Fibroblast of lung (primary cell): Measurements from ENCODE around the gene HMG20A. TPM values are rescaled to one million over a fixed set of nuclear protein-coding genes. Genes with fewer than 3 reads are reported as not detected.

ENCODE experiments used
- DNase-seq, 2 donors: peaks; one replicate each; pipeline versions ENCODE4 v3.0.0 to v3.0.0-alpha.2; 2010; ENCODE audit warnings: low read depth in 2 of 2
- H2AFZ ChIP-seq: 2 replicates; pipeline ENCODE4 v1.5.1; 2012; ENCODE audit warnings: low read length, control low read depth, inconsistent platforms
- H3K27ac ChIP-seq: 2 replicates; pipeline ENCODE4 v1.5.1; 2011; ENCODE audit warnings: low read length, control low read depth; ENCODE audit not compliant: insufficient read depth
- H3K27me3 ChIP-seq: 2 replicates; pipeline ENCODE4 v1.5.1; 2011; ENCODE audit warnings: mild to moderate bottlenecking, low read length; ENCODE audit not compliant: control insufficient read depth, insufficient read depth
- H3K36me3 ChIP-seq: 2 replicates; pipeline ENCODE4 v1.5.1; 2011; ENCODE audit warnings: low read length; ENCODE audit not compliant: control insufficient read depth, insufficient read depth
- H3K4me1 ChIP-seq: 2 replicates; pipeline ENCODE4 v1.5.1; 2011; ENCODE audit warnings: low read length; ENCODE audit not compliant: control insufficient read depth, insufficient read depth; ENCODE audit errors: extremely low read depth
- H3K4me2 ChIP-seq: 2 replicates; pipeline ENCODE4 v1.5.1; 2011; ENCODE audit warnings: low read length, control low read depth; ENCODE audit not compliant: insufficient read depth; ENCODE audit errors: extremely low read depth
- H3K4me3 ChIP-seq, 4 experiments: fragments of 200-600 bp in 1 of 4; sonication (generic) in 1 of 4; replicated peaks in 1 of 4; 2 replicates each; pipeline ENCODE4 v1.5.1; 2011 to 2016; ENCODE audit warnings: low read length in 4 of 4, low read depth in 3 of 4, mild to moderate bottlenecking in 3 of 4, control low read depth in 2 of 4, inconsistent platforms in 1 of 4, mixed read lengths in 1 of 4; ENCODE audit not compliant: insufficient read depth in 1 of 4; ENCODE audit errors: control extremely low read depth in 1 of 4
- H3K79me2 ChIP-seq: 2 replicates; pipeline ENCODE4 v1.5.1; 2012; ENCODE audit warnings: mild to moderate bottlenecking, low read length, inconsistent platforms; ENCODE audit not compliant: control insufficient read depth, insufficient read depth
- H3K9ac ChIP-seq: 2 replicates; pipeline ENCODE4 v1.5.1; 2011; ENCODE audit warnings: mild to moderate bottlenecking, low read length, control low read depth; ENCODE audit not compliant: insufficient read depth
- H3K9me3 ChIP-seq: 2 replicates; pipeline ENCODE4 v1.5.1; 2012; ENCODE audit warnings: low read depth, low read length; ENCODE audit not compliant: control insufficient read depth, insufficient read depth
- H4K20me1 ChIP-seq: 2 replicates; pipeline ENCODE4 v1.5.1; 2011; ENCODE audit warnings: low read length; ENCODE audit not compliant: control insufficient read depth, insufficient read depth; ENCODE audit errors: extremely low read depth
- CTCF ChIP-seq, 2 donors: IDR thresholded peaks in 1 of 2; conservative IDR thresholded peaks in 1 of 2; 1 replicate in 1 of 2; 2 replicates in 1 of 2; pipeline ENCODE4 v1.5.1; 2011 to 2012; ENCODE audit warnings: low read length in 2 of 2, control low read depth in 1 of 2, inconsistent platforms in 1 of 2, low read depth in 1 of 2, mild to moderate bottlenecking in 1 of 2
- EZH2 ChIP-seq: IDR thresholded peaks from 2 replicates; pipeline ENCODE4 v1.5.1; 2012; ENCODE audit warnings: low read length, control low read depth, mild to moderate bottlenecking; ENCODE audit errors: missing control alignments
- polyA plus RNA-seq, 2 donors: library from polyadenylated mRNA; depleted of rRNA in 1 of 2; stranded (reverse) in 1 of 2; unstranded in 1 of 2; fragments of >200 nt; gene quantifications; 2 replicates each; pipeline ENCODE4 v1.2.1, GENCODE V29; 2011 to 2012; ENCODE audit warnings: missing spikeins in 1 of 2
- total RNA-seq: library from RNA; depleted of rRNA; stranded (reverse); fragments of >200 nt; gene quantifications from 2 replicates; pipeline ENCODE4 v1.2.1, GENCODE V29; 2014

The HMG20A gene
- total and polyA plus RNA-seq, 2 donors (not counting 1 experiment from before 2014, with no cell fraction given) = 26.3 to 38.0 TPM

DNA sequence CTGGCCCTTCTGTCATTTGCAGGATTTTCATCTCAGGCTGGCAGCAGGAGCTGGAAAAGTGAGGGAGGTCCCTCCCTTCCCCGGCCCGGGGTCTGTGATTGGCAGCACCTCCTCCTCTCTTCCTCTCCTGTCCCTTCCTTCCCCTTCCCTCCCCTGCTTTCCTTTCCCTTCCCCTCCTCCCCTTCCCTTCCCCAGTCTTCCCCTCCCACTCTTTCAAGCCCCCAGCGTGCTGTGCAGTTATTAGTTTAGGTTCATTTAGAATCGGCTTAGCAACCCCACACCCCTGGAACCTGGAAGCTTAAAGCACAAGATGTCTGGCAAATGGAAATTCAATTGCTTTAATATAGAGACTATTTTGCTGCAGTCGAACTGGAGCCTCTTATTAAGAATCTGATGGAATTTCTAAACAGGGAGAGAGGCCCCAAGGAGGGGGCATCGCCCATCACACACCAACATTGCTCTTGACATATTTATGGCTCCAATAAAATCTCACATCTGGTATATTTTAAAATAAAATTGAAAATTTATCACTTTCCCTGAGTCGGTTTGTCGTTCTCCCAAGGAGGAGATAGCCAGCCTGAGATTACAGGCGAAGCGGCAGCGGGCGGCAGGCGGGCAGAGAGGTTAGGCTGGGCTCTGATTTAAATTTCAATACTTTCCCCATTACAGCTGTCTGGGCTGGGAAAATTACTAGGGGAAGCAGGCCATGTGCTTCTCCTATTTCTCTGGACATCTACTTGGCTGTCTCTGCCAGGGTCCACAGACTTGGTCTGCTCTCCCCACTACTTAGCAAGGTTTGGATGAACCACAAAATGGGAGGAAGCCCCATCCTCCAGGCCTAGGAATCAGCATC lies 113.1 kb downstream of the HMG20A start:
- H3K4me2 ChIP-seq = no peak overlapping the region

More for the DNA sequence above, 113.1 kb downstream of the HMG20A start:
- no peak for DNase-seq
- no peaks in the 10 kb centered on the region for H3K36me3 ChIP-seq
- no peak overlapping the region for H3K9ac ChIP-seq
- H3K4me1 ChIP-seq = no peaks in the 10 kb centered on the region
- no peaks in the 10 kb centered on the region for H3K9me3 ChIP-seq
- peaks cover 12% of the 10 kb centered on the region for H3K27me3 ChIP-seq
- H3K27ac ChIP-seq = no peak overlapping the region
- H3K79me2 ChIP-seq = no peaks in the 10 kb centered on the region
- H4K20me1 ChIP-seq = no peaks in the 10 kb centered on the region
- TF ChIP-seq CTCF (conservative IDR thresholded peaks at IDR 0.05 in 1 of 2, IDR thresholded peaks at IDR 0.05 in 1 of 2; ENCODE audit: low read depth in 1 of 2, low read length in 2 of 2) (no peak), EZH2 (no peak)
- no peak overlapping the region for H2AFZ ChIP-seq
- H3K4me3 ChIP-seq = no peak overlapping the region

Other genes starting within 250 kb of the HMG20A start
- gene PEAK1, start 784 bp upstream of the HMG20A start, total RNA-seq = 69.9 and 91.8 TPM in 2 replicates
- 42.5 and 61.0 TPM in 2 replicates for gene PEAK1, start 784 bp upstream of the HMG20A start, polyA plus RNA-seq
- not detected in 2 replicates for gene LINGO1, start 212.0 kb downstream of the HMG20A start, total RNA-seq
- 0.05 TPM in 1 of 2 replicates, not detected in the other for gene LINGO1, start 212.0 kb downstream of the HMG20A start, polyA plus RNA-seq